Subcutaneous adipose tissue (tissue), 4 donors: ENCODE measurements around the gene C4orf51. TPM values are rescaled to one million over a fixed set of nuclear protein-coding genes. Genes with fewer than 3 reads are reported as not detected.

ENCODE experiments used
- CTCF ChIP-seq: fragments of 450-650 bp; IDR thresholded peaks from one replicate; pipeline ENCODE4 v1.5.1; 2016; ENCODE audit warnings: low read depth, mild to moderate bottlenecking, control low read depth, antibody characterized with exemption, moderate library complexity
- total RNA-seq, 4 donors: library from RNA; depleted of rRNA; stranded (reverse); fragments of >200 nt; gene quantifications; one replicate each; pipeline ENCODE4 v1.1.0, GENCODE V29; 2016

The C4orf51 gene
- total RNA-seq, 4 donors from 2014 or later: not detected

GRCh38 chr4:145709336-145709735 is 29.4 kb downstream of the C4orf51 start:
- no peak for TF ChIP-seq CTCF

GRCh38 chr4:145709843-145710242 is 29.9 kb downstream of the C4orf51 start:
- no peak for TF ChIP-seq CTCF

GRCh38 chr4:145716200-145716599 is 36.3 kb downstream of the C4orf51 start:
- no peak for TF ChIP-seq CTCF

- TF ChIP-seq CTCF: no peak
Measured at GRCh38 chr4:145716661-145717200, 36.8 kb downstream of the C4orf51 start.

- TF ChIP-seq CTCF: no peak
Measured at GRCh38 chr4:145719752-145720624, 40.0 kb downstream of the C4orf51 start.

- no peak for TF ChIP-seq CTCF
Measured at GRCh38 chr4:145720656-145721055, 40.7 kb downstream of the C4orf51 start.

GRCh38 chr4:145722561-145722960 is 42.6 kb downstream of the C4orf51 start:
- TF ChIP-seq CTCF: no peak
